H1 (cell line): ENCODE results near the gene ARPC2. TPM values are rescaled to one million over a fixed set of nuclear protein-coding genes. Genes with fewer than 3 reads are reported as not detected.

ENCODE experiments used
- CTCF ChIA-PET: fragments of 300-600 bp; sonication (Branson Sonifier 250); formaldehyde crosslinking; loops from one replicate; lab custom pipeline; 2021; ENCODE audit not compliant: partially characterized antibody; lab: Charles Lee
- POLR2A ChIA-PET: fragments of 300-600 bp; sonication (Branson Sonifier 250); formaldehyde crosslinking; loops from one replicate; lab custom pipeline; 2021; ENCODE audit warnings: inconsistent platforms; ENCODE audit not compliant: partially characterized antibody; lab: Charles Lee
- DNase-seq, 2 experiments: peaks; one replicate each; pipeline versions ENCODE4 v3.0.0 to v3.0.0-alpha.2; 2010 to 2022; ENCODE audit warnings: low spot score in 2 of 2, low read depth in 1 of 2, mixed read lengths in 1 of 2
- FAIRE-seq: peaks from 2 replicates; lab custom pipeline; 2011; peaks lifted over from hg19 to GRCh38; lab: Jason Lieb, UNC
- H2AFZ ChIP-seq: 2 replicates; pipeline ENCODE4 v1.8.1; 2012; ENCODE audit warnings: low read length, inconsistent platforms
- H2AK5ac ChIP-seq: 2 replicates; pipeline ENCODE4 v1.6.1; 2013; ENCODE audit warnings: low read depth, low read length
- H2BK120ac ChIP-seq: replicated peaks from 2 replicates; pipeline ENCODE3; 2013; ENCODE audit warnings: low read depth, low read length, inconsistent platforms
- H2BK12ac ChIP-seq: 2 replicates; pipeline ENCODE4 v1.6.1; 2013; ENCODE audit warnings: low read depth, low read length
- H2BK15ac ChIP-seq: 2 replicates; pipeline ENCODE4 v1.6.1; 2013; ENCODE audit warnings: low read length
- H2BK20ac ChIP-seq: 2 replicates; pipeline ENCODE4 v1.6.1; 2013; ENCODE audit warnings: low read length
- H2BK5ac ChIP-seq: 2 replicates; pipeline ENCODE4 v1.6.1; 2013; ENCODE audit warnings: low read depth, low read length
- H3K14ac ChIP-seq: 2 replicates; pipeline ENCODE4 v1.6.1; 2013; ENCODE audit warnings: inconsistent platforms; ENCODE audit not compliant: insufficient read length
- H3K18ac ChIP-seq: 2 replicates; pipeline ENCODE4 v1.6.1; 2013; ENCODE audit warnings: low read length; ENCODE audit errors: extremely low read depth
- H3K23ac ChIP-seq: 2 replicates; pipeline ENCODE4 v1.6.1; 2013; ENCODE audit warnings: inconsistent platforms; ENCODE audit not compliant: insufficient read length
- H3K23me2 ChIP-seq: 2 replicates; pipeline ENCODE4 v1.6.1; 2013; ENCODE audit warnings: low read depth, low read length
- H3K27ac ChIP-seq: 2 replicates; pipeline ENCODE4 v1.6.1; 2011; ENCODE audit warnings: low read depth, low read length, inconsistent platforms
- H3K27me3 ChIP-seq, 4 experiments: replicated peaks in 1 of 4; 1 replicate in 1 of 4; 2 replicates in 3 of 4; pipeline versions ENCODE4 v1.6.1 to v1.8.1; 2011 to 2013; ENCODE audit warnings: low read length in 3 of 4, mild to moderate bottlenecking in 3 of 4, inconsistent platforms in 2 of 4, mixed read lengths in 2 of 4, moderate library complexity in 1 of 4; ENCODE audit not compliant: control insufficient read depth in 3 of 4, insufficient read depth in 3 of 4; ENCODE audit errors: extremely low read depth in 1 of 4
- H3K36me3 ChIP-seq, 4 experiments: 2 replicates each; pipeline versions ENCODE4 v1.6.1 to v1.8.1; 2011 to 2013; ENCODE audit warnings: mild to moderate bottlenecking in 4 of 4, low read length in 3 of 4, moderate library complexity in 2 of 4, control low read depth in 1 of 4, inconsistent platforms in 1 of 4; ENCODE audit not compliant: insufficient read depth in 4 of 4, control insufficient read depth in 2 of 4
- H3K4ac ChIP-seq: replicated peaks from 2 replicates; pipeline ENCODE3; 2013; ENCODE audit warnings: low read length, low read depth, mixed read lengths, inconsistent platforms; ENCODE audit not compliant: insufficient read length
- H3K4me1 ChIP-seq, 4 experiments: replicated peaks in 1 of 4; 1 replicate in 1 of 4; 2 replicates in 3 of 4; pipeline versions ENCODE4 v1.6.1 to v1.8.1; 2011 to 2013; ENCODE audit warnings: low read length in 3 of 4, inconsistent platforms in 2 of 4, mixed read lengths in 1 of 4; ENCODE audit not compliant: insufficient read depth in 4 of 4, control insufficient read depth in 3 of 4
- H3K4me2 ChIP-seq, 2 experiments: 2 replicates each; pipeline versions ENCODE4 v1.6.1 to v1.8.1; 2011 to 2013; ENCODE audit warnings: low read depth in 2 of 2, low read length in 2 of 2, control low read depth in 1 of 2, inconsistent platforms in 1 of 2, mild to moderate bottlenecking in 1 of 2; ENCODE audit not compliant: insufficient read depth in 1 of 2
- H3K4me3 ChIP-seq, 4 experiments: fragments of 200-600, 300-600 bp in 1 of 4; sonication (generic), shearing (Covaris generic), sonication (Bioruptor Twin) in 1 of 4; 2 replicates each; pipeline versions ENCODE4 v1.5.1 to v1.8.1; 2011 to 2016; ENCODE audit warnings: low read length in 4 of 4, low read depth in 3 of 4, control low read depth in 2 of 4, inconsistent platforms in 2 of 4, mild to moderate bottlenecking in 2 of 4, mixed read lengths in 1 of 4, moderate library complexity in 1 of 4; ENCODE audit not compliant: insufficient read depth in 2 of 4; ENCODE audit errors: extremely low read depth in 1 of 4
- H3K56ac ChIP-seq: replicated peaks from 2 replicates; pipeline ENCODE3; 2013; ENCODE audit warnings: low read depth, mild to moderate bottlenecking, mixed read lengths, low read length, inconsistent platforms; ENCODE audit not compliant: insufficient read length
- H3K79me1 ChIP-seq: 2 replicates; pipeline ENCODE4 v1.6.1; 2013; ENCODE audit warnings: low read depth, low read length, control low read depth
- H3K79me2 ChIP-seq, 2 experiments: 2 replicates each; pipeline versions ENCODE4 v1.6.1 to v1.8.1; 2012 to 2013; ENCODE audit warnings: low read length in 2 of 2, mild to moderate bottlenecking in 2 of 2, inconsistent platforms in 1 of 2; ENCODE audit not compliant: insufficient read depth in 2 of 2, control insufficient read depth in 1 of 2
- H3K9ac ChIP-seq, 4 experiments: replicated peaks in 1 of 4; 1 replicate in 1 of 4; 2 replicates in 3 of 4; pipeline versions ENCODE4 v1.6.1 to v1.8.1; 2011 to 2013; ENCODE audit warnings: low read depth in 3 of 4, low read length in 3 of 4, control low read depth in 2 of 4, mild to moderate bottlenecking in 2 of 4, moderate library complexity in 2 of 4, inconsistent platforms in 1 of 4; ENCODE audit errors: extremely low read depth in 1 of 4
- H3K9me3 ChIP-seq, 2 experiments: 2 replicates each; pipeline versions ENCODE4 v1.6.1 to v1.8.1; 2012 to 2013; ENCODE audit warnings: mild to moderate bottlenecking in 2 of 2, moderate library complexity in 2 of 2, control low read depth in 1 of 2, inconsistent platforms in 1 of 2, low read depth in 1 of 2, low read length in 1 of 2, mixed read lengths in 1 of 2; ENCODE audit not compliant: insufficient read depth in 2 of 2
- H4K20me1 ChIP-seq, 2 experiments: replicated peaks in 1 of 2; 2 replicates each; pipeline versions ENCODE3 to v1.8.1; 2011 to 2013; ENCODE audit warnings: inconsistent platforms in 2 of 2, low read length in 2 of 2, mild to moderate bottlenecking in 1 of 2; ENCODE audit not compliant: insufficient read depth in 2 of 2, control insufficient read depth in 1 of 2
- H4K5ac ChIP-seq: 2 replicates; pipeline ENCODE4 v1.6.1; 2013; ENCODE audit warnings: low read length, low read depth, mixed read lengths, inconsistent platforms; ENCODE audit not compliant: insufficient read length
- H4K8ac ChIP-seq: 2 replicates; pipeline ENCODE4 v1.8.0; 2013; ENCODE audit warnings: mild to moderate bottlenecking, moderate library complexity, low read length, inconsistent platforms; ENCODE audit not compliant: insufficient read depth; ENCODE audit errors: extremely low read depth
- H4K91ac ChIP-seq: replicated peaks from 2 replicates; pipeline ENCODE3; 2013; ENCODE audit warnings: low read length, mixed read lengths, inconsistent platforms; ENCODE audit not compliant: insufficient read length
- ASH2L ChIP-seq: fragments of 200-600, 300-600 bp; sonication (generic); IDR thresholded peaks from one replicate; pipeline ENCODE4 v1.7.1; 2017; ENCODE audit warnings: low read length
- BACH1 ChIP-seq: IDR thresholded peaks from 2 replicates; pipeline ENCODE4 v1.6.1; 2012; ENCODE audit warnings: low read length, improper control_type of control experiment
- CBX8 ChIP-seq: fragments of 300-800, 300-1000 bp; sonication (generic); IDR thresholded peaks from 2 replicates; pipeline ENCODE4 v1.7.1; 2016; ENCODE audit warnings: low read depth, low read length, borderline replicate concordance
- POLR2A ChIP-seq, 2 experiments: IDR thresholded peaks; 1 replicate in 1 of 2; 2 replicates in 1 of 2; pipeline ENCODE4 v1.6.1; 2011; ENCODE audit warnings: low read depth in 2 of 2, low read length in 2 of 2, mild to moderate bottlenecking in 2 of 2; ENCODE audit errors: control extremely low read depth in 1 of 2
- RBBP5 ChIP-seq: IDR thresholded peaks from 2 replicates; pipeline ENCODE4 v1.7.1; 2012; ENCODE audit warnings: low read depth, mild to moderate bottlenecking, inconsistent platforms, low read length, moderate library complexity, borderline replicate concordance
- SAP30 ChIP-seq: fragments of 300-600 bp; sonication (generic); IDR thresholded peaks from 2 replicates; pipeline ENCODE4 v1.7.1; 2012; ENCODE audit warnings: low read length, moderate library complexity, mild to moderate bottlenecking, inconsistent platforms; ENCODE audit not compliant: insufficient read depth, insufficient replicate concordance
- TAF1 ChIP-seq: IDR thresholded peaks from 2 replicates; pipeline ENCODE4 v1.6.1; 2011; ENCODE audit warnings: mild to moderate bottlenecking, low read depth, low read length
- WGBS, 2 experiments: shearing (Covaris generic) in 1 of 2; methylation state at CpG; one replicate each; pipeline versions ENCODE4 v1.1.6 to v1.1.7; 2013 to 2015; ENCODE audit warnings: low lambda C conversion rate in 2 of 2, mixed read lengths in 2 of 2, inconsistent platforms in 1 of 2, low coverage in 1 of 2, missing lambda C conversion rate in 1 of 2; ENCODE audit not compliant: insufficient replicate concordance in 2 of 2, insufficient coverage in 1 of 2, insufficient read length in 1 of 2; ENCODE audit errors: extremely low coverage in 1 of 2, missing lambda C conversion rate in 1 of 2; 5-methylcytosine and 5-hydroxymethylcytosine counted together
- polyA plus RNA-seq, 7 experiments: library from polyadenylated mRNA; depleted of rRNA in 3 of 7; stranded (reverse) in 5 of 7; unstranded in 2 of 7; fragments of >200 nt in 5 of 7; fragments of 200-250 nt in 2 of 7; gene quantifications; 1 replicate in 5 of 7; 2 replicates in 1 of 7; 4 replicates in 1 of 7; pipeline versions ENCODE4 v1.2.1 to v1.2.3, GENCODE V29; 2011 to 2013; ENCODE audit warnings: missing spikeins in 2 of 7, mixed read lengths in 2 of 7
- total RNA-seq: library from RNA; stranded (reverse); fragmentation: NEBNext Ultra II Directional; extraction: Animal tissue kit (Norgen Biotek cat#: 25700); gene quantifications from 2 replicates; pipeline ENCODE4 v1.2.1, GENCODE V29; 2021

Gene ARPC2
- total and polyA plus RNA-seq, 2 of the 8 experiments (the other 6 are each of a cell fraction or from before 2014, with no cell fraction given), result 174 to 195 TPM

GRCh38 chr2:218217360-218218267 lies 625 bp downstream of the ARPC2 start:
- no peak overlapping the region for H2BK120ac ChIP-seq
- peak overlapping the region; percentile 71; the same call in 1 of the 2 replicates for H4K8ac ChIP-seq
- H2BK15ac ChIP-seq, result no peak overlapping the region
- peak overlapping the region; percentile 61 for H3K4ac ChIP-seq
- peak in 1 of 2 experiments; percentile 66 for DNase-seq
- POLR2A ChIA-PET, result interaction anchor here (0.7 to 1.8 kb wide), 3 partner anchors 13 to 40 kb away, joined by 3 to 12 read pairs (median 3); no protein-coding TSS in a partner anchor
- H3K23me2 ChIP-seq, result peaks cover 2% of the 10 kb centered on the region; the same call in 1 of the 2 replicates
- H3K79me1 ChIP-seq, result peaks cover 14% of the 10 kb centered on the region; the same call in 1 of the 2 replicates
- peak overlapping the region; percentile 37 for H3K14ac ChIP-seq
- H2AK5ac ChIP-seq, result no peak overlapping the region
- H3K27me3 ChIP-seq, result no peaks in the 10 kb centered on the region
- H3K27ac ChIP-seq, result peak overlapping the region; percentile 69
- H3K23ac ChIP-seq, result no peak overlapping the region
- peak overlapping the region; percentile 87 to 93 (median 92) for H3K4me3 ChIP-seq
- peak overlapping the region; percentile 78; the same call in 1 of the 2 replicates for H3K18ac ChIP-seq
- peak overlapping the region; percentile 91 for H2BK5ac ChIP-seq
- peaks cover 38 to 51% of the 10 kb centered on the region in 2 experiments for H3K79me2 ChIP-seq
- H4K20me1 ChIP-seq, result peaks cover 3 to 9% of the 10 kb centered on the region in 2 experiments
- H4K91ac ChIP-seq, result peak overlapping the region; percentile 94
- no peak overlapping the region for H2BK20ac ChIP-seq
- no peaks in the 10 kb centered on the region for H3K9me3 ChIP-seq
- peak overlapping the region; percentile 68 to 85 (median 75) for H3K9ac ChIP-seq
- peaks cover 0 to 9% (median 0%) of the 10 kb centered on the region in 4 experiments; a peak in 2 of 8 replicates for H3K36me3 ChIP-seq
- H3K4me1 ChIP-seq, result peaks cover 0 to 10% (median 3%) of the 10 kb centered on the region in 4 experiments; a peak in 3 of 7 replicates
- H2AFZ ChIP-seq, result no peak overlapping the region
- 0 out of 2 replicates have a peak overlapping the region, but pooled peaks have one; percentile 17 for H2BK12ac ChIP-seq
- H4K5ac ChIP-seq, result peak overlapping the region; percentile 86
- no peak for FAIRE-seq
- WGBS, 2 experiments, result 1% methylated on average over 44 of the region's 47 CpGs; no CpG with 5 or more reads in 1 of the 2 experiments
- peak overlapping the region; percentile 26 for H3K56ac ChIP-seq
- TF ChIP-seq BACH1 (0 out of 2 replicates have a peak, but pooled peaks have one; percentile 10), TAF1 (peak; percentile 32; the same call in 1 of the 2 replicates), SAP30 (no peak), POLR2A (IDR thresholded peaks at IDR 0.05; ENCODE audit: control extremely low read depth in 1 of 2, low read depth in 2 of 2, low read length in 2 of 2) (peak in 1 of 2 experiments; percentile 67; a peak in 1 of 3 replicates), RBBP5 (0 out of 2 replicates have a peak, but pooled peaks have one; percentile 34), CBX8 (no peak), ASH2L (peak; percentile 52)
- CTCF ChIA-PET, result interaction anchor here (0.5 to 2.0 kb wide), 2 partner anchors 14 to 681 kb away, joined by 3 to 7 read pairs; no protein-coding TSS in a partner anchor
- peak overlapping the region; percentile 64 to 92 for H3K4me2 ChIP-seq
